ENCODE measurements around the gene EYS.

The EYS gene

DNA sequence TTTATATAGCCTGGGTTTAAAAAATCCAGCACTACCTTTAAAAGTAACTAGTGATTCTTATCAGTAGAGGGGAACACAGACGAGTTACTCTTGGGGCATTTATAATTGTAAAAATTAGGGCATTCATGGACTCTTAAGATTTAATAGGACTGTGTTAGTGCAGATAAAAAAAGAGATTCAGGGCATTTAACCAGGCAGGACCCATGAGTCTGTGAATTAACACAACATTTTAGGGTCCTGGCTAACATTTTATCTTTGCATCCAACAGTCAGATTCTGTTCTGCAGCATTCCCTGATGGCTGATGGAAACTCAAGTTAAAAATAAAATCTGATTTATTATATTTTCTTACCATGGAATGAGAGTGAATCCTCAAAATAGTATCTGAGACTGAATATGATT, 1297.1 kb downstream of the EYS start:
- Histone ChIP-seq H3K4me3 (ENCODE audit: low read length in 2 of 2) (no peak overlapping the region), H3K27ac (ENCODE audit: low read depth in 2 of 2, low read length in 2 of 2) (no peak overlapping the region), H3K4me1 (ENCODE audit: control insufficient read depth in 2 of 2, insufficient read depth in 2 of 2, low read length in 2 of 2) (no peaks in the 10 kb centered on the region), H3K36me3 (ENCODE audit: control insufficient read depth in 2 of 2, insufficient read depth in 2 of 2, low read length in 2 of 2) (no peaks in the 10 kb centered on the region), H3K9ac (ENCODE audit: low read depth in 1 of 2, low read length in 2 of 2) (no peak overlapping the region), H3K27me3 (ENCODE audit: control insufficient read depth in 2 of 2, insufficient read depth in 2 of 2, low read length in 2 of 2) (no peaks in the 10 kb centered on the region), H3K9me3 (ENCODE audit: control insufficient read depth in 2 of 2, low read length in 2 of 2) (peaks cover 0 to 2% of the 10 kb centered on the region in 2 donors)

DNA sequence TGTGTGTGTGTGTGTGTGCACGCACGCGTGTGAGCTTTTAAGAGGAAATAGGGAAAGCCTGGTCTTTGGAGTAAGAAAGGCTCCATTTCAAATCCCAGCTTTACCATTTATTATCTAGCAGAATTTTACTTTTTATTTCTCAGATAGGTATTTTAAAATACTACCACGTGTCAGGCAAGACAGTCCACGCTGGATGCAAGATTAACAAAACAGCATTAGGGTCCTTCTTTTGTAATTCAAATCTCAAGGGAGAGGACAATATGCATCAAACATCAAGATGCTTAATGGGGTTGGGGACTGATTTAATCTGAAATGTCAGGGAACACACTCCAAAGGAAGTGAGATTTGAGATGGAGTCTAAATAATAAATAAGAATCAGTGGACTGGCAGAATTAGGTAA, 1302.6 kb downstream of the EYS start:
- Histone ChIP-seq H3K9me3 (ENCODE audit: control insufficient read depth in 2 of 2, low read length in 2 of 2) (no peaks in the 10 kb centered on the region), H3K9ac (ENCODE audit: low read depth in 1 of 2, low read length in 2 of 2) (no peak overlapping the region), H3K27me3 (ENCODE audit: control insufficient read depth in 2 of 2, insufficient read depth in 2 of 2, low read length in 2 of 2) (no peaks in the 10 kb centered on the region), H3K27ac (ENCODE audit: low read depth in 2 of 2, low read length in 2 of 2) (no peak overlapping the region), H3K4me1 (ENCODE audit: control insufficient read depth in 2 of 2, insufficient read depth in 2 of 2, low read length in 2 of 2) (no peaks in the 10 kb centered on the region), H3K36me3 (ENCODE audit: control insufficient read depth in 2 of 2, insufficient read depth in 2 of 2, low read length in 2 of 2) (no peaks in the 10 kb centered on the region), H3K4me3 (ENCODE audit: low read length in 2 of 2) (no peak overlapping the region)

DNA sequence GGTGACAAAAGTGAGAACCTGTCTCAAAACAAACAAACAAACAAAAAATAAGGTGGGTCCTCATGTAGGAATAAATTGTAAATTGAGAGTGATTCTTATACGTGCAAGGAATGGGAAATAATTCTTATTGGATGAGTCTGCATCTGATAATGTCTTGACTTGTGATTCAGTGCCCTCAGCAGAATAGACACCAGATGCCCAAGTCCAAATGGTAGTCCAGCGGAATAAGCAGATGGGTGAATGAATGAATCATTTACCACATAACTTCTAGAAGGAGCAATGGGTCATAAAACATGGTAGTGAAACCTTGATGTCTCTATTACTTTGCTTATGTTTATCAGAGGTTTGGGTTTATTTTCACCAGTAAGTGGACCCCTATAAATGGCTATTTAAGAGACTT, 1323.7 kb downstream of the EYS start:
- Histone ChIP-seq H3K27ac (ENCODE audit: low read depth in 2 of 2, low read length in 2 of 2) (no peak overlapping the region), H3K4me3 (ENCODE audit: low read length in 2 of 2) (no peak overlapping the region), H3K36me3 (ENCODE audit: control insufficient read depth in 2 of 2, insufficient read depth in 2 of 2, low read length in 2 of 2) (no peaks in the 10 kb centered on the region), H3K9ac (ENCODE audit: low read depth in 1 of 2, low read length in 2 of 2) (no peak overlapping the region), H3K9me3 (ENCODE audit: control insufficient read depth in 2 of 2, low read length in 2 of 2) (no peaks in the 10 kb centered on the region), H3K27me3 (ENCODE audit: control insufficient read depth in 2 of 2, insufficient read depth in 2 of 2, low read length in 2 of 2) (no peaks in the 10 kb centered on the region), H3K4me1 (ENCODE audit: control insufficient read depth in 2 of 2, insufficient read depth in 2 of 2, low read length in 2 of 2) (no peaks in the 10 kb centered on the region)

DNA sequence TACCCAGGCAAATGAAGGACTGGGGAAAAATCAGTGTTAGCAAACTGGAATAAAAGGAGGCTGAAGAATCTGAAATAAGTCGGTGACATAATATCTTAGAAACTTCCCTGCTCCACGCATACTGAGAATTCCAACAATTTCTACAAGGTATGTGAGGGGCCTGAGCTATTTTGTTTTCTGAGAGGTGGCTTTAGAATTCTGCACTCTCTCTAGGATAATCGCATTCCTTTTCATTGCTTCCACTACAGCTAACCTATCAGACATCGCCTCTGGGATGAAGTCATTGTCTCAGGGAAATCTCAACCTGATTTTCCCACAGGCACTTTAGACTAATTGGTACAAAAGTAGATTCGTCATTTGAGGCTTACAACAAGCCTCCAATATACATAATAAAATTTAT, 1330.6 kb downstream of the EYS start:
- Histone ChIP-seq H3K27ac (ENCODE audit: low read depth in 2 of 2, low read length in 2 of 2) (no peak overlapping the region), H3K4me3 (ENCODE audit: low read length in 2 of 2) (no peak overlapping the region)

DNA sequence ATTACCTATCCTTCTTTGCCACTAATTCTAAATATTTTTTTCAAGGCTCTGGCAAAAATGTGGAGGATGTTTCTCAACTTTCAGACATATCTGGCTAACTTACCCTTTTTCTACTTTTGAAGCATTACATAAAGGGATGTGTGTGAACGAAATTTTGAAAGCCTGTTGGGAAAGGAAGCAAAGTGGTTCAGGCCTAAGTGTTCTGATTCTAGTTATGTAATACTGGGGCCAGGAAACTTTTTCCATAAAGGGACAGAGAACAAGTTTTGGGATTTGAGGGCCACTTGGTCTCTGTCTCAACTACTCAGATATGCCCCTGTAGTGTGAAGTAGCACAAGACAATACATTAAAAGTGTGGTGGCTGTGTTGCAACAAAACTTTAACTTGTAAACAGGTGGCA, 1349.6 kb downstream of the EYS start:
- Histone ChIP-seq H3K9ac (ENCODE audit: low read depth in 1 of 2, low read length in 2 of 2) (no peak overlapping the region), H3K4me1 (ENCODE audit: control insufficient read depth in 2 of 2, insufficient read depth in 2 of 2, low read length in 2 of 2) (no peaks in the 10 kb centered on the region), H3K4me3 (ENCODE audit: low read length in 2 of 2) (no peak overlapping the region), H3K27me3 (ENCODE audit: control insufficient read depth in 2 of 2, insufficient read depth in 2 of 2, low read length in 2 of 2) (no peaks in the 10 kb centered on the region), H3K36me3 (ENCODE audit: control insufficient read depth in 2 of 2, insufficient read depth in 2 of 2, low read length in 2 of 2) (no peaks in the 10 kb centered on the region), H3K9me3 (ENCODE audit: control insufficient read depth in 2 of 2, low read length in 2 of 2) (no peaks in the 10 kb centered on the region), H3K27ac (ENCODE audit: low read depth in 2 of 2, low read length in 2 of 2) (no peak overlapping the region)

More for the DNA sequence above, 1330.6 kb downstream of the EYS start:
- Histone ChIP-seq H3K36me3 (ENCODE audit: control insufficient read depth in 2 of 2, insufficient read depth in 2 of 2, low read length in 2 of 2) (no peaks in the 10 kb centered on the region), H3K9me3 (ENCODE audit: control insufficient read depth in 2 of 2, low read length in 2 of 2) (no peaks in the 10 kb centered on the region), H3K9ac (ENCODE audit: low read depth in 1 of 2, low read length in 2 of 2) (no peak overlapping the region), H3K27me3 (ENCODE audit: control insufficient read depth in 2 of 2, insufficient read depth in 2 of 2, low read length in 2 of 2) (no peaks in the 10 kb centered on the region), H3K4me1 (ENCODE audit: control insufficient read depth in 2 of 2, insufficient read depth in 2 of 2, low read length in 2 of 2) (no peaks in the 10 kb centered on the region)

DNA sequence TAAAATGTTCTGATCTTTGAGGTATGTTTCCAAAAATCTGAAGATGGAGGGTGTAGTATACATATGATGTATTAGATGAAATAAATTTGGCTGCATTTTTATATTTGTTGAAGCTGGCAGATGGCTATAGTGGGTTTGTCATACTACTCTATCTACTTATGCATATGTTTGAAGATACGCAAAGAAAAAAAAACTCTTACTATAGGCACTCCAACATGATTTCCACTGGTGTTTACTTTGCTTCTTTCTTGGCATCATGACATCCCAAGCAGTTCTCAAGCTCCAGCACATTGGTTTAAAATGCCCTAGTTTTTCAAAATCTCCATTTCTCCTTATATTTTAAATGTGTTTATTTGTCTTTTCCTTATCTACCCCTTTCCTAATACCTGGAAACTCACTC, 1359.6 kb downstream of the EYS start:
- Histone ChIP-seq H3K9me3 (ENCODE audit: control insufficient read depth in 2 of 2, low read length in 2 of 2) (no peaks in the 10 kb centered on the region), H3K27ac (ENCODE audit: low read depth in 2 of 2, low read length in 2 of 2) (no peak overlapping the region), H3K4me1 (ENCODE audit: control insufficient read depth in 2 of 2, insufficient read depth in 2 of 2, low read length in 2 of 2) (no peaks in the 10 kb centered on the region)

DNA sequence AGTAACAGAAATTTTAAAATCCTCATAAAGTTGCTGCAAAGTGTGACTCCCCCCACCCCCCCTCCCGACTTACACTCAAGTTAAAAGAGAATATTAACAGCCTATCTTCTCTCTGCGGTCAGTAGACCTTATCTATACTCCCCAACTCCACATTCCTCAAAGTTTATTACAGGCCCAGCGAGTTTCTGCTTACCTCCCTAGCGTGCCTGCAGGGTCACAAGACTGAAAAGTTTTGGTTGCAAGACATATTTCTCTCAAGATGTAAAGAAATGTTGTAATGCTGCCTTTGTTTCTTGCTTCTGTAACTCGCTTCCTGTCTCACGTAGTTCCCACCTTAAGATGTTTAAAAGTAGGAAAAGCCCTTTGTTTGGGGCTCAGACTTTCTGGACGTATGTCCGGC, 1371.8 kb downstream of the EYS start:
- no peaks in the 10 kb centered on the region for H3K36me3 ChIP-seq (ENCODE audit: control insufficient read depth in 2 of 2, insufficient read depth in 2 of 2, low read length in 2 of 2)
- no peaks in the 10 kb centered on the region for H3K27me3 ChIP-seq (ENCODE audit: control insufficient read depth in 2 of 2, insufficient read depth in 2 of 2, low read length in 2 of 2)
- H3K9me3 ChIP-seq (ENCODE audit: control insufficient read depth in 2 of 2, low read length in 2 of 2) = no peaks in the 10 kb centered on the region
- no peak overlapping the region for H3K4me3 ChIP-seq (ENCODE audit: low read length in 2 of 2)
- no peaks in the 10 kb centered on the region for H3K4me1 ChIP-seq (ENCODE audit: control insufficient read depth in 2 of 2, insufficient read depth in 2 of 2, low read length in 2 of 2)
- no peak overlapping the region for H3K9ac ChIP-seq (ENCODE audit: low read depth in 1 of 2, low read length in 2 of 2)
- H3K27ac ChIP-seq (ENCODE audit: low read depth in 2 of 2, low read length in 2 of 2) = no peak overlapping the region

More for the DNA sequence above, 1359.6 kb downstream of the EYS start:
- no peak overlapping the region for H3K9ac ChIP-seq (ENCODE audit: low read depth in 1 of 2, low read length in 2 of 2)
- H3K27me3 ChIP-seq (ENCODE audit: control insufficient read depth in 2 of 2, insufficient read depth in 2 of 2, low read length in 2 of 2) = no peaks in the 10 kb centered on the region
- H3K36me3 ChIP-seq (ENCODE audit: control insufficient read depth in 2 of 2, insufficient read depth in 2 of 2, low read length in 2 of 2) = no peaks in the 10 kb centered on the region
- no peak overlapping the region for H3K4me3 ChIP-seq (ENCODE audit: low read length in 2 of 2)

DNA sequence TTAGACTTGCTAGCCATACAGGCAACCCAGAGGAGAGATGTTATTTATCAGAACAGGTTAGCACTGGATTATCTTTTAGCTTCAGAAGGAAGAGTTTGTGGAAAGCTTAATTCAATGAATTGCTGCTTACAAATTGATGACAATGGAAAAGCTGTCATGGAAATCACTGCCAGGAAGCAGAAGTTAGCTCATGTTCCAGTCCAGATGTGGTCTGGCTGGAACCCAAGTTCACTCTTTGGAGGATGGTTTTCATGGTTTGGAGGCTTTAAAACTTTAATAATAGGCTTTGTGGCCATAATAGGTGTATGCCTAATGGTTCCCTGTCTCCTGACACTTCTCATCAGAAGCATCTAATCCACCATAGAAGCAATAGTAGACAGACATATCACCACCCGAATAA, 1372.4 kb downstream of the EYS start:
- no peak overlapping the region for H3K9ac ChIP-seq (ENCODE audit: low read depth in 1 of 2, low read length in 2 of 2)

DNA sequence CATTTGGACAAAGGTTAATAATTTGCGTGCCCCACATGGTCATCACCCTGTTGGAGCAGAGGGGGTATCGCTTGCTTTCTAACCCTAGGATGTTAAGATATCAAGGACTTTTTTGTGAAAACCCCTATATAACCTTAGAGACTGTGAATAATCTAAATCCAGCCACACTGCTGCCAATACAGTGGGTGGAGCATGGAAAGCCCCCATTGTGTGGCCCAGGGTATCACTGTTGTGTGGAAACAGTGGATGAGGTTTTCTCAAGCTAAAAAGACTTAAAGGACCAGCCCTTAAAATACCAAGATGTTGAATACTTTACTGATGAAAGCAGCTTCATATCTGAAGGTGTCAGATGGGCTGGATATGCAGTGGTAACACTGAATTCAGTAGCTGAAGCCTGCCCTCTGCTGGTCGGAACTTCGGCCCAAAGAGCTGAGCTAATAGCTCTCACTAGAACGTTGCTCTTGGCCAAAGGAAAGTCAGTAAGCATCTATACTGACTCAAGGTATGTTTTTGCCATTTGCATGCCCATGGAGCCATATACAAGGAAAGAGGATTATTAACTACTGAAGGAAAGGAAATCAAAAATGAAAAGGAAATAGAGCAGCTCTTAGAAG, 1376.2 kb downstream of the EYS start:
- Histone ChIP-seq H3K9ac (ENCODE audit: low read depth in 1 of 2, low read length in 2 of 2) (no peak overlapping the region), H3K27ac (ENCODE audit: low read depth in 2 of 2, low read length in 2 of 2) (no peak overlapping the region)

More for the DNA sequence above, 1372.4 kb downstream of the EYS start:
- Histone ChIP-seq H3K27ac (ENCODE audit: low read depth in 2 of 2, low read length in 2 of 2) (no peak overlapping the region), H3K9me3 (ENCODE audit: control insufficient read depth in 2 of 2, low read length in 2 of 2) (no peaks in the 10 kb centered on the region), H3K27me3 (ENCODE audit: control insufficient read depth in 2 of 2, insufficient read depth in 2 of 2, low read length in 2 of 2) (no peaks in the 10 kb centered on the region), H3K36me3 (ENCODE audit: control insufficient read depth in 2 of 2, insufficient read depth in 2 of 2, low read length in 2 of 2) (no peaks in the 10 kb centered on the region), H3K4me1 (ENCODE audit: control insufficient read depth in 2 of 2, insufficient read depth in 2 of 2, low read length in 2 of 2) (no peaks in the 10 kb centered on the region), H3K4me3 (ENCODE audit: low read length in 2 of 2) (no peak overlapping the region)

DNA sequence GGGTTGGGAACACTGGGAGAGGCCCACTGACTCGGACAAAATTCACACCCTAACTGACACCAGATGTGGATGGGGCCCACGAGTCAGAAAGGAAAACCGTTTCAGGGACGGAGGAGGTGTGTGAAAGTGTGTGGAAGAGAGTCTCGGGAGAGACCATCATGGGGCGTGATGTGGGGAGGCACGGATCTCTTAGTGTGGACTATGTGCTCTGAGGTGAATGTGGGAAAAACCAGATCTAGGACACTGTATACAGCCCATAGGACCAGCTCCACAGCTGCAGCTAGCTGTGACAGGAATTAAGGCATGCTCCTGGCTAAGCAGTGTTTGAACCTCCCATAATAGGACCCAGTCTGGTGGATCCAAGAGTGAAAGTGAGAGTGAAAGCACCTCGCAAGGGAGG, 1380.1 kb downstream of the EYS start:
- no peaks in the 10 kb centered on the region for H3K9me3 ChIP-seq (ENCODE audit: control insufficient read depth in 2 of 2, low read length in 2 of 2)
- no peak overlapping the region for H3K4me3 ChIP-seq (ENCODE audit: low read length in 2 of 2)
- no peak overlapping the region for H3K27ac ChIP-seq (ENCODE audit: low read depth in 2 of 2, low read length in 2 of 2)
- no peak overlapping the region for H3K9ac ChIP-seq (ENCODE audit: low read depth in 1 of 2, low read length in 2 of 2)
- H3K27me3 ChIP-seq (ENCODE audit: control insufficient read depth in 2 of 2, insufficient read depth in 2 of 2, low read length in 2 of 2) = no peaks in the 10 kb centered on the region
- H3K36me3 ChIP-seq (ENCODE audit: control insufficient read depth in 2 of 2, insufficient read depth in 2 of 2, low read length in 2 of 2) = no peaks in the 10 kb centered on the region
- H3K4me1 ChIP-seq (ENCODE audit: control insufficient read depth in 2 of 2, insufficient read depth in 2 of 2, low read length in 2 of 2) = no peaks in the 10 kb centered on the region

More for the DNA sequence above, 1376.2 kb downstream of the EYS start:
- no peak overlapping the region for H3K4me3 ChIP-seq (ENCODE audit: low read length in 2 of 2)
- no peaks in the 10 kb centered on the region for H3K36me3 ChIP-seq (ENCODE audit: control insufficient read depth in 2 of 2, insufficient read depth in 2 of 2, low read length in 2 of 2)
- no peaks in the 10 kb centered on the region for H3K9me3 ChIP-seq (ENCODE audit: control insufficient read depth in 2 of 2, low read length in 2 of 2)
- H3K4me1 ChIP-seq (ENCODE audit: control insufficient read depth in 2 of 2, insufficient read depth in 2 of 2, low read length in 2 of 2) = no peaks in the 10 kb centered on the region
- no peaks in the 10 kb centered on the region for H3K27me3 ChIP-seq (ENCODE audit: control insufficient read depth in 2 of 2, insufficient read depth in 2 of 2, low read length in 2 of 2)

DNA sequence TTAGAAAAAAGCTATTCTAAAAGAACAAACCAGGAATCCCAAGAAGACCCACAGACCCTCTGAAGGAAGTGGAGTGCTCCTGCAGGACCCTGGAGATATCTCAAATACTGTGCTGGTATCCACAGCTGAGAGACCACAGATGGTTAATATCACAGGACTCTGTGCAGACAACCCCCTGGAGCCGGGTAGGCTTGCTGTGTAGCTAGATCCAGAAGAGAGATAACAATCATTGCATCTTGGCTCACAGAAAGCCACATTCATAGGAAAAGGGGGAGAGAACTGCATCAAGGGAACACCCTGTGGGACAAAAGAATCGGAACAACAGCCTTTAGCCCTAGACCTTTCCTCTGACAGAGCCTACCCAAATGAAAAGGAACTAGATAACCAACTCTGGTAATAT, 1381.9 kb downstream of the EYS start:
- H3K4me1 ChIP-seq (ENCODE audit: control insufficient read depth in 2 of 2, insufficient read depth in 2 of 2, low read length in 2 of 2) = no peaks in the 10 kb centered on the region
- no peaks in the 10 kb centered on the region for H3K9me3 ChIP-seq (ENCODE audit: control insufficient read depth in 2 of 2, low read length in 2 of 2)
- H3K36me3 ChIP-seq (ENCODE audit: control insufficient read depth in 2 of 2, insufficient read depth in 2 of 2, low read length in 2 of 2) = no peaks in the 10 kb centered on the region
- H3K9ac ChIP-seq (ENCODE audit: low read depth in 1 of 2, low read length in 2 of 2) = no peak overlapping the region
- H3K27me3 ChIP-seq (ENCODE audit: control insufficient read depth in 2 of 2, insufficient read depth in 2 of 2, low read length in 2 of 2) = no peaks in the 10 kb centered on the region
- no peak overlapping the region for H3K27ac ChIP-seq (ENCODE audit: low read depth in 2 of 2, low read length in 2 of 2)
- H3K4me3 ChIP-seq (ENCODE audit: low read length in 2 of 2) = no peak overlapping the region
